Omental fat pad (tissue), 4 donors: ENCODE measurements around the gene HPD. TPM values are rescaled to one million over a fixed set of nuclear protein-coding genes. Genes with fewer than 3 reads are reported as not detected.

ENCODE experiments used
- ATAC-seq: fragments of 150-250 bp; one replicate; pipeline ENCODE4 v1.9.1; 2016; ENCODE audit warnings: mild to moderate bottlenecking, moderate library complexity; ENCODE audit not compliant: low FRiP score
- DNase-seq: peaks from one replicate; pipeline ENCODE4 v3.0.0-alpha.2; 2019; ENCODE audit warnings: low spot score
- total RNA-seq, 4 donors: library from RNA; depleted of rRNA; stranded (reverse); fragments of >200 nt; gene quantifications; one replicate each; pipeline ENCODE4 v1.1.0, GENCODE V29; 2016
- TF ChIP-seq, protein P1 (sequence below), 3 donors: fragments of 450-650 bp; IDR thresholded peaks; one replicate each; pipeline ENCODE4 v1.5.1; 2016 to 2017; ENCODE audit warnings: antibody characterized with exemption in 3 of 3, mild to moderate bottlenecking in 3 of 3, moderate library complexity in 2 of 3

HPD gene
- total RNA-seq, 4 donors from 2014 or later: 0.82 to 8.5 (median 1.6) TPM

DNA sequence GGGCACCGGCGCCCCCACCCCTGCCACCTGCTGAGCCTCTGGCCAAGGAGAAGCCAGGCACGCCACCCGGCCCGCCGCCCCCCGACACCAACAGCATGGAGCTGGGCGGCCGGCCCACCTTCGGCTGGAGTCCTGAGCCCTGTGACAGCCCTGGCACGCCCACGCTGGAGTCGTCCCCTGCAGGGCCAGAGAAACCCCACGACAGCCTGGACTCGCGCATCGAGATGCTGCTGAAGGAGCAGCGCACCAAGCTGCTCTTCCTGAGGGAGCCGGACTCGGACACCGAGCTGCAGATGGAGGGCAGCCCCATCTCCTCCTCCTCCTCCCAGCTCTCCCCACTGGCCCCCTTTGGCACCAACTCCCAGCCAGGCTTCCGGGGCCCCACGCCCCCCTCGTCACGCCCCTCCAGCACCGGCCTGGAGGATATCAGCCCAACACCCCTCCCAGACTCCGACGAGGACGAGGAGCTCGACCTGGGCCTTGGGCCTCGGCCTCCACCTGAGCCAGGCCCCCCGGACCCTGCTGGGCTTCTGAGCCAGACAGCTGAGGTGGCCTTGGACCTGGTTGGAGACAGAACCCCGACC lies 48.3 kb downstream of the HPD start:
- ATAC-seq: no peak
- no peak for DNase-seq
- TF ChIP-seq, protein P1, sequence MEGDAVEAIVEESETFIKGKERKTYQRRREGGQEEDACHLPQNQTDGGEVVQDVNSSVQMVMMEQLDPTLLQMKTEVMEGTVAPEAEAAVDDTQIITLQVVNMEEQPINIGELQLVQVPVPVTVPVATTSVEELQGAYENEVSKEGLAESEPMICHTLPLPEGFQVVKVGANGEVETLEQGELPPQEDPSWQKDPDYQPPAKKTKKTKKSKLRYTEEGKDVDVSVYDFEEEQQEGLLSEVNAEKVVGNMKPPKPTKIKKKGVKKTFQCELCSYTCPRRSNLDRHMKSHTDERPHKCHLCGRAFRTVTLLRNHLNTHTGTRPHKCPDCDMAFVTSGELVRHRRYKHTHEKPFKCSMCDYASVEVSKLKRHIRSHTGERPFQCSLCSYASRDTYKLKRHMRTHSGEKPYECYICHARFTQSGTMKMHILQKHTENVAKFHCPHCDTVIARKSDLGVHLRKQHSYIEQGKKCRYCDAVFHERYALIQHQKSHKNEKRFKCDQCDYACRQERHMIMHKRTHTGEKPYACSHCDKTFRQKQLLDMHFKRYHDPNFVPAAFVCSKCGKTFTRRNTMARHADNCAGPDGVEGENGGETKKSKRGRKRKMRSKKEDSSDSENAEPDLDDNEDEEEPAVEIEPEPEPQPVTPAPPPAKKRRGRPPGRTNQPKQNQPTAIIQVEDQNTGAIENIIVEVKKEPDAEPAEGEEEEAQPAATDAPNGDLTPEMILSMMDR (IDR thresholded peaks at IDR 0.05): no peak

DNA sequence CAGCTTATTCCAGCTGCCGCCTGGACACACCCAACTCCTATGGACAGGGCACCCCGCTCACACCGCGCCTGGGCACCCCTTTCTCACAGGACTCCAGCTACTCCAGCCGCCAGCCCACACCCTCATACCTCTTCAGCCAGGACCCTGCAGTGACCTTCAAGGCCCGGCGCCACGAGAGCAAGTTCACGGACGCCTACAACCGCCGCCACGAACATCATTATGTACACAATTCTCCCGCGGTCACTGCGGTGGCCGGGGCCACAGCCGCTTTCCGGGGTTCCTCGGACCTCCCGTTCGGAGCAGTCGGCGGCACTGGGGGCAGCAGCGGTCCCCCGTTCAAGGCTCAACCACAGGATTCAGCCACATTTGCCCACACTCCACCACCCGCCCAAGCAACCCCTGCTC lies 48.9 kb downstream of the HPD start:
- TF ChIP-seq, protein P1 (IDR thresholded peaks at IDR 0.05): no peak
- DNase-seq (no peak), ATAC-seq (no peak)

DNA sequence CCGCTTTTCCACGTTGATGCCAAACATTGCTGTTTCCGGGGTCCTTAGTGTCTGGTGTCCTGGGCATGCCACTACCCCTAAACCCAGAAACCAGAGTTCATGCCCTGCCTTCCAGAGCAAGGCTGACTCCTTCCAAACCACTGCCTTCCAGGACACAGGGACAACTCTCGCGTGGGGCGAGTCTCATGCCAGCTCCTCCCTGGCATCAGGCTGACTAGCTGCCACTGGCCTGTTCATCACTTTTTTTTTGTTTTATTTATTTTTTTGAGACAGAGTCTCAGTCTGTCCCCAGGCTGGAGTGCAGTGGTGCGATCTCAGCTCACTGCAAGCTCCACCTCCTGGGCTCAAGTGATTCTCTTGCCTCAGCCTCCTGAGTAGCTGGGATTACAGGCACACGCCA lies 50.0 kb downstream of the HPD start:
- ATAC-seq (no peak), DNase-seq (no peak)
- TF ChIP-seq, protein P1 (IDR thresholded peaks at IDR 0.05): no peak

DNA sequence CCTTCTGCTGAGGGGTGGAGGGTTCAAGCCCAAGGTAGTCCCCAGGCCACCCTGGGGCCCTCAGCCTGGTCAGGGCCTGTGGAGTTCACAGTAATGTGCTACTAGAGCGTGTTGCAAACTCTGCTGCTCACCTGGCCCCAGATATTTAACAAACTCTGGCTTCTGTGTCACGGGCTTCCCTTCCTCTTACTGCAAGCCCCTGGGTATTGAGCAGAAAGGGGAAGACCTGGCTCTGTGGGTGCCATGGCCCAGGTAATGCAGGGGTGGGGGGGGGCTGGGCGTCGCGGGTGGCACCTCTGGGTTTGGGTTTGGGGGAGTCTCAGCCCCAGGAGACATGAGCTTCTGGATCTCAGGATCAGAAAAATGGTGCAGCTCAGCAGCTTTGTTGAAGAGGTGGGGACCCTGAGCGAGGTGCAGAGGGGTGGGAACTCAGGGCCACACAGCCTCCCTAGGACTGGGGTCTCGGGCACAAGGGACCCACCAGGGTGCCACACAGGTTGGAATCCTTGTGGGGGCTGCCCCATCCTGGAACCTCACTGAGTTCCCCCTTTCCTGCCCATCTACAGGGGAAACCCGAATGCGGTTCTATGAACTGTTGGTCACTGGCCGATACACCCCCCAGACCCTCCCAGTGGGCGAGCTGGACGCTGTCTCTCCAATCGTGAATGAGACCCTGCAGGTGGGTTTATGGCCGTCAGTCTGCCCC lies 50.9 kb downstream of the HPD start:
- DNase-seq (no peak), ATAC-seq (no peak)
- TF ChIP-seq, protein P1 (IDR thresholded peaks at IDR 0.05): no peak

DNA sequence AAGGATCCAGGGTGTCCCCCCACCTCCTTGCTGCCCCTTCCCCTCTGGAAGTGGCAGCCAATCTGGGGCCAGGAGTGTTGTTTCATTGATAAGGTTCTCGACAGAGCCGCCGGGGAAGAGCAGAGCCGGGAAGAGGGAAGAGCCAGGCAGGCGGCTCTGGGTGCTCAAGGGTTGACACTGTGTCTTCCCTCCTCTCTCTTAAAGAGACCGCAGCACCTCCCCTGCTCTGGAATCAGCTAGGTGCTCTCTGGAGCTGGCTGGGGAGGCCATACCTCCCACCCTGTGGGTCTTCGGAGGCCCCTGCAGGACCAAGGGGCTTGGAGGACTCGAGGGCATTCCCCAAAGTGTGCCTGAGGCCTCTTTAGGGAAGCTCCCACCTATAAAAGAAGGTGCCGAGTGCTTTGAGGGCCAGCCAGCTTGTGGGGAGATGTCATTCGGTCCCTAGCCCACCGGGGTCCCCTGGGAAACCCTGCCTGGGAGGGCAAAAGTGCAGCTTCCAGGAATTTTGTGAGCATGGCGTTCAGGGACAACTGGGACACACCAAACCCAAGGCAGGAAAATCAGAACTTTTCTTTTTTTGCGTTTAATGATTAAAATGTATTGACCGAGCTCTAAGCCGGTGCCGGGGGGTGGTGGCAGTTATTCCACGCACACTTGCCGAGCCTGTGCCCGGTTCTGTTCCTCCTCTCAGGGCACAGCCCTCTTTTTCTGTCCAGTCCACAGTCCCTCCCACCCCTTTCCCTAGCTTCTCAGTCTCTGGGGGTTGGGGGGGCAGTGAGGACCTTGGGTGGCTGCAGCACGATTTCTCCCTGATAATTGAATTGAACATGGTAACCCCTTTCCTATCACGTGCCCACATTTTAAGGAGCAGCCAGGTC lies 51.9 kb downstream of the HPD start:
- no peak for ATAC-seq
- TF ChIP-seq, protein P1 (IDR thresholded peaks at IDR 0.05): no peak
- DNase-seq: no peak

DNA sequence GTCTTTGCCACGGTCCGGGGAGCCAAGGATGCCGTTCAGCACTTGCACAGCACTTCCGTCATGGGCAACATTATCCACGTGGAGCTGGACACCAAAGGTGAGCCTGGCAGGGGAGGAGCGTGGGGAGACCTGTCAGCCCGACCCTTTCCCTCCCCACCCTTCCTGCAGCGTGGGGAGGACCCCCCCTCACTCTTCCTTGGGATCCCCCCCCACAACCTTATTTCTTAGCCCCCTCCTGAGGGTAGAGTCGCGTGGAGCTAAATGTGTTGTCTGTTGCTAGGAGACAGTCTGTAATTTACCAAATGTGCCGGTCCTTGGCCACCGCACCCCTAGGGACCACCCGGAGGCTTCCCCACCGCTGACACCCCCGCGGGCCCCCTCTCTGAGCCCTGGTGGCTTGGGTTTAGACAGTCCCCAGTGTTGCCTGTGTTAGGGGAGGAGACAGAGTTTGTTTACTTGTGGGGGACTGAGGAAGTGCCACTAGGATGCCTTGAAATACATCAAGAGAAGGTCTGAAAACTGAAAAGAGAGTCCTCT lies 52.6 kb downstream of the HPD start:
- ATAC-seq (no peak), DNase-seq (no peak)
- TF ChIP-seq, protein P1 (IDR thresholded peaks at IDR 0.05): no peak
